ENCODE results near the gene ELOA2.
"Not testable (repeated sequence)": the region's sequence is repeated elsewhere in the genome, so short reads cannot be mapped to it uniquely, and the experiment has no call there.

The ELOA2 gene

GRCh38 chr18:47020757-47021156 lies 14.7 kb downstream of the ELOA2 start:
- not testable (repeated sequence) for DNase-seq (ENCODE audit: low read depth)

DNA sequence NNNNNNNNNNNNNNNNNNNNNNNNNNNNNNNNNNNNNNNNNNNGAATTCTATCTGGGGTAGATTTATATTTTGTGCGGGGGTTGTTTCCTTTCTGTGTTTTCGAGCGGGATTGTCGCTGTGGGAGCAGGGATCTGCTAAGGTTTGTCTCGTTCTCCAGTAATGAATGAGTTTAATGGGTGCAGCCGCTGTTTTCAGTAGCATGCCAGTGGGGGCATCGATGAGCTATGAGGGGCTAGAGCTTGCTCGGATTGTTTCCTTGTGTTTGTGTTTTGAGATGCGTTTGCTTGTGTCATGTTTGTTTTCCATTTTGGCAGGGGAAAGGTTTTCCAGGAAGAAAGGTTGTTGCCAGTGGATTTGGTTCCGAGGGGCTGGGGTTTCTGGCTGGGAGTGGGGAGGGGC lies 15.6 kb downstream of the ELOA2 start:
- not testable (repeated sequence) for DNase-seq (ENCODE audit: low read depth)
